Ishikawa (cell line): ENCODE results near the gene AKNA.

Source experiments
- CEBPB ChIP-seq: IDR thresholded peaks from 2 replicates; pipeline ENCODE4 v1.6.1; 2012
- CREB1 ChIP-seq: IDR thresholded peaks from 2 replicates; pipeline ENCODE4 v1.6.1; 2012; ENCODE audit warnings: low read depth
- EGR1 ChIP-seq: IDR thresholded peaks from 2 replicates; pipeline ENCODE4 v1.6.1; 2012
- EP300 ChIP-seq: IDR thresholded peaks from 2 replicates; pipeline ENCODE4 v1.6.1; 2012; ENCODE audit warnings: borderline replicate concordance
- FOXM1 ChIP-seq: IDR thresholded peaks from 2 replicates; pipeline ENCODE4 v1.6.1; 2012; ENCODE audit warnings: low read depth, borderline replicate concordance
- MAX ChIP-seq: IDR thresholded peaks from 2 replicates; pipeline ENCODE4 v1.6.1; 2012
- NFIC ChIP-seq: IDR thresholded peaks from 2 replicates; pipeline ENCODE4 v1.6.1; 2012
- RAD21 ChIP-seq: IDR thresholded peaks from 2 replicates; pipeline ENCODE4 v1.6.1; 2012; ENCODE audit warnings: low read depth
- TAF1 ChIP-seq: IDR thresholded peaks from 2 replicates; pipeline ENCODE4 v1.6.1; 2012; ENCODE audit warnings: low read depth, mild to moderate bottlenecking
- TCF12 ChIP-seq: IDR thresholded peaks from 2 replicates; pipeline ENCODE4 v1.6.1; 2012; ENCODE audit warnings: low read depth
- TEAD4 ChIP-seq: IDR thresholded peaks from 2 replicates; pipeline ENCODE4 v1.6.1; 2012
- USF1 ChIP-seq: IDR thresholded peaks from 2 replicates; pipeline ENCODE4 v1.6.1; 2012
- YY1 ChIP-seq: IDR thresholded peaks from 2 replicates; pipeline ENCODE4 v1.6.1; 2012; ENCODE audit warnings: low read depth
- ZBTB7A ChIP-seq: IDR thresholded peaks from 2 replicates; pipeline ENCODE4 v1.6.1; 2012; ENCODE audit warnings: low read depth
- TF ChIP-seq, protein P1 (sequence below): IDR thresholded peaks from 2 replicates; pipeline ENCODE4 v1.6.1; 2012; ENCODE audit warnings: low read depth, mild to moderate bottlenecking

AKNA gene

DNA sequence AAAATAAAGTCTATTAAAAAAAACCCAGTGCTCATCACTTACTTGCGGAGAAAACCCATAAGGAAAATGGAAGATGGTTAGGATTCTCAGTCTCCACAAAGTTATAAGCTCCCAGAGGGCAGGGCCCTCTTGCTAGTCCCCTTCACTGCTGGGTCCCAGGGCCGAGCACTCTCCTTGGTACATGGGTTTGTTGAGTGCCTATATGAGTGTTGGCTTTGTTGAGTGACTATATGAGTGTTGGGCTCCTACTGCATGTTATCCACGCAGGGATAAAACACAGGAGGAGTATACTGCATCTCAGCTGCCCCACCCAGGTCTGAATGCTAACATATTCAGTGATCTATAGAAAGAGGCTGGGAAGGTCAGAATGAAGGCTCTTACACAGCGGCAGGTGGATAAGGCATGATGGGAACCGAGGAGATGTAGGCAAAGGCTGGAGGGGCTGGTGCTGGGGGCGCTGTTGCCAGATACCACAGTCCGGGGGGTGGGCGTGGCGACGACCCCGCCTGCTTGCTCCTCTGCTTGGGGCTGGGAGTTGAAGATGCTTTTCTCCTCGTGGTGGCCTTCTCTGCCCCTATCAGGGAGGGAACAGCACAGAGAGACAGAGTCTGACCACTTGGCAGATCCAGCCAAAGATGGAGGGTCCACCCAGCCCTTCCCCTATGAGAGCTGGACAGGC, 46.5 kb downstream of the AKNA start:
- no peak for TF ChIP-seq EP300
- TF ChIP-seq TAF1, result no peak
- TF ChIP-seq ZBTB7A, result no peak
- TF ChIP-seq MAX, result no peak
- no peak for TF ChIP-seq YY1
- TF ChIP-seq NFIC, result no peak
- no peak for TF ChIP-seq TCF12
- no peak for TF ChIP-seq CEBPB
- TF ChIP-seq EGR1, result no peak
- TF ChIP-seq TEAD4, result no peak
- no peak for TF ChIP-seq USF1
- TF ChIP-seq, protein P1, sequence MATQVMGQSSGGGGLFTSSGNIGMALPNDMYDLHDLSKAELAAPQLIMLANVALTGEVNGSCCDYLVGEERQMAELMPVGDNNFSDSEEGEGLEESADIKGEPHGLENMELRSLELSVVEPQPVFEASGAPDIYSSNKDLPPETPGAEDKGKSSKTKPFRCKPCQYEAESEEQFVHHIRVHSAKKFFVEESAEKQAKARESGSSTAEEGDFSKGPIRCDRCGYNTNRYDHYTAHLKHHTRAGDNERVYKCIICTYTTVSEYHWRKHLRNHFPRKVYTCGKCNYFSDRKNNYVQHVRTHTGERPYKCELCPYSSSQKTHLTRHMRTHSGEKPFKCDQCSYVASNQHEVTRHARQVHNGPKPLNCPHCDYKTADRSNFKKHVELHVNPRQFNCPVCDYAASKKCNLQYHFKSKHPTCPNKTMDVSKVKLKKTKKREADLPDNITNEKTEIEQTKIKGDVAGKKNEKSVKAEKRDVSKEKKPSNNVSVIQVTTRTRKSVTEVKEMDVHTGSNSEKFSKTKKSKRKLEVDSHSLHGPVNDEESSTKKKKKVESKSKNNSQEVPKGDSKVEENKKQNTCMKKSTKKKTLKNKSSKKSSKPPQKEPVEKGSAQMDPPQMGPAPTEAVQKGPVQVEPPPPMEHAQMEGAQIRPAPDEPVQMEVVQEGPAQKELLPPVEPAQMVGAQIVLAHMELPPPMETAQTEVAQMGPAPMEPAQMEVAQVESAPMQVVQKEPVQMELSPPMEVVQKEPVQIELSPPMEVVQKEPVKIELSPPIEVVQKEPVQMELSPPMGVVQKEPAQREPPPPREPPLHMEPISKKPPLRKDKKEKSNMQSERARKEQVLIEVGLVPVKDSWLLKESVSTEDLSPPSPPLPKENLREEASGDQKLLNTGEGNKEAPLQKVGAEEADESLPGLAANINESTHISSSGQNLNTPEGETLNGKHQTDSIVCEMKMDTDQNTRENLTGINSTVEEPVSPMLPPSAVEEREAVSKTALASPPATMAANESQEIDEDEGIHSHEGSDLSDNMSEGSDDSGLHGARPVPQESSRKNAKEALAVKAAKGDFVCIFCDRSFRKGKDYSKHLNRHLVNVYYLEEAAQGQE, result no peak
- no peak for TF ChIP-seq RAD21
- TF ChIP-seq CREB1, result no peak

GRCh38 chr9:114339130-114339908, 48.5 kb downstream of the AKNA start:
- TF ChIP-seq RAD21 (peak; percentile 81), EGR1 (no peak)

GRCh38 chr9:114338187-114338586, 49.6 kb downstream of the AKNA start:
- no peak for TF ChIP-seq USF1
- TF ChIP-seq YY1, result no peak
- no peak for TF ChIP-seq TCF12
- TF ChIP-seq TAF1, result no peak
- TF ChIP-seq TEAD4, result no peak
- no peak for TF ChIP-seq FOXM1
- no peak for TF ChIP-seq EGR1
- no peak for TF ChIP-seq ZBTB7A
- TF ChIP-seq, protein P1, result no peak
- no peak for TF ChIP-seq CEBPB
- no peak for TF ChIP-seq MAX
- no peak for TF ChIP-seq RAD21
- TF ChIP-seq CREB1, result no peak

DNA sequence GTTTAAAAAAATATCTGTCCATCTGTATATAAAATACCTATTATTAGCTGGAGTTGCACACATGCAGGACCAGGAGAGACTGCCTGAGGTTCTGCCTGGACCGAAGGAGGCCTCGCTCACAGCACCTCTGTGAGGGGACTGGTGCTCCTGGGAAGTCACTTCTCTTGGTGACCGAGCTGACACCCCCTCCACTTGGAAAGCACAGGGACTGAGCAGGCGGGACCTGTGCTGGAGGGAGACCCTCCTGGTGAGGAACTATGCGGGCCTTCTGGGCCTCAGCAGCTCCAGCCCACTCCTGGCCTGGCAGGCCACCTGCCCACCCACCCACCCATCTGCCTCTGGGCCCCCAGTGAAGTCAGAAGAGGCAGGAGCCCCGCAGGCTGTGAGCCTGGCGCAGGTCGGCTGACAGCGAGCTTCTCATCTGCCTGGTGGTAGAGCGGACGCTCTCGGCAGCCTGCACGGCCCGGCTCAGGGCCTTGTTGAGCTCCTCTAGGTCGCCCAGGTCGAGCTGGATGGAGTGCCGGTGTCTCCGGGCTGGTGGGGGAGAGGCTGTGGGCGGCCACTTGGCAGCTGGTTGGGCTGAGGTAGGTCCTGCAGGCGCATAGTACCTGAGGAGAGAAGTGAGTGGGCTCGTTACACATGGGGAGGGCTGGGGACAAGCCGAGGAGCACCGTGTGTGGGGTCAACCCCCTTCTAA, 50.9 kb downstream of the AKNA start:
- TF ChIP-seq MAX (no peak), USF1 (no peak), EP300 (no peak), CEBPB (no peak), EGR1 (no peak), TEAD4 (no peak), ZBTB7A (no peak), TAF1 (no peak)

GRCh38 chr9:114336157-114336556, 51.6 kb downstream of the AKNA start:
- TF ChIP-seq TEAD4, result no peak
- no peak for TF ChIP-seq CEBPB
- TF ChIP-seq TAF1, result no peak
- no peak for TF ChIP-seq YY1
- no peak for TF ChIP-seq RAD21
- no peak for TF ChIP-seq TCF12
- TF ChIP-seq ZBTB7A, result no peak
- TF ChIP-seq FOXM1, result no peak
- TF ChIP-seq, protein P1, result no peak
- TF ChIP-seq MAX, result no peak
- no peak for TF ChIP-seq CREB1
- TF ChIP-seq EGR1, result no peak
- TF ChIP-seq USF1, result no peak
- no peak for TF ChIP-seq EP300
- no peak for TF ChIP-seq NFIC
